Measurements from ENCODE around the gene SLC25A19. TPM values are rescaled to one million over a fixed set of nuclear protein-coding genes. Genes with fewer than 3 reads are reported as not detected.

The SLC25A19 gene
- total and polyA plus RNA-seq, 9 of the 15 experiments (the other 6 are each of a cell fraction or from before 2014, with no cell fraction given): 33.4 to 76.6 (median 55.3) TPM

GRCh38 chr17:75271233-75271954, 17.8 kb downstream of the SLC25A19 start (continued):
- TF ChIP-seq TAF9B (IDR thresholded peaks at IDR 0.05; ENCODE audit: partially characterized antibody) (no peak), BDP1 (IDR thresholded peaks at IDR 0.05; ENCODE audit: insufficient read depth, insufficient read length) (no peak), EHMT2 (IDR thresholded peaks at IDR 0.05) (no peak), ZNF3 (CRISPR knock-in tag; IDR thresholded peaks at IDR 0.05) (no peak), MGA (IDR thresholded peaks at IDR 0.05) (peak; percentile 78), ZSCAN29 (IDR thresholded peaks at IDR 0.05) (no peak), ZNF197 (CRISPR knock-in tag; IDR thresholded peaks at IDR 0.05; ENCODE audit: low read depth) (no peak; the same call in 1 of the 2 replicates)
